IMR-90 (cell line): ENCODE measurements around the gene KRI1. TPM values are rescaled to one million over a fixed set of nuclear protein-coding genes. Genes with fewer than 3 reads are reported as not detected.
A peak's percentile ranks its signal among the peaks of the same experiment; 100 is the strongest.

ENCODE experiments used
- ATAC-seq: fragments of 200-7000 bp; cut with Tn5 transposase; 2 replicates; pipeline ENCODE4 v1.9.1; 2020; ENCODE audit warnings: low read depth, mild to moderate bottlenecking, moderate library complexity
- BruUV-seq: library from RNA; stranded (reverse); fragments of 400-500 nt; replicated peaks from 2 replicates; lab custom pipeline; 2021; lab: Mats Ljungman, UMichigan
- CTCF ChIA-PET: fragments of 300-600 bp; formaldehyde crosslinking; extraction: SDS; loops from one replicate; lab custom pipeline; 2021; ENCODE audit warnings: antibody characterized with exemption; lab: Yijun Ruan, JAX
- POLR2A ChIA-PET: fragments of 300-600 bp; sonication (Branson Sonifier 250); formaldehyde crosslinking; loops from one replicate; lab custom pipeline; 2022; ENCODE audit warnings: antibody characterized with exemption; ENCODE audit not compliant: unreplicated experiment; lab: Charles Lee
- DNase-seq: peaks from one replicate; pipeline ENCODE4 v3.0.0; 2013
- H2AFZ ChIP-seq: replicated peaks from 2 replicates; pipeline ENCODE3; 2013; ENCODE audit warnings: low read length, mild to moderate bottlenecking; ENCODE audit not compliant: poor library complexity
- H2AK5ac ChIP-seq: 2 replicates; pipeline ENCODE4 v1.6.1; 2013; ENCODE audit warnings: low read depth, low read length, inconsistent platforms
- H2AK9ac ChIP-seq: replicated peaks from 2 replicates; pipeline ENCODE3; 2013; ENCODE audit warnings: mild to moderate bottlenecking, low read depth, low read length, moderate library complexity; ENCODE audit not compliant: poor library complexity
- H2BK120ac ChIP-seq: 2 replicates; pipeline ENCODE4 v1.6.1; 2013; ENCODE audit warnings: low read depth, low read length, inconsistent platforms
- H2BK15ac ChIP-seq: 3 replicates; pipeline ENCODE4 v1.6.1; 2013; ENCODE audit warnings: low read depth, low read length, inconsistent platforms
- H2BK20ac ChIP-seq: 2 replicates; pipeline ENCODE4 v1.6.1; 2013; ENCODE audit warnings: low read depth, mild to moderate bottlenecking, inconsistent platforms, low read length, moderate library complexity
- H2BK5ac ChIP-seq: 2 replicates; pipeline ENCODE4 v1.6.1; 2013; ENCODE audit warnings: mild to moderate bottlenecking, low read depth, low read length, inconsistent platforms; ENCODE audit not compliant: poor library complexity, severe bottlenecking
- H3K14ac ChIP-seq: replicated peaks from 2 replicates; pipeline ENCODE4 v1.6.1; 2013; ENCODE audit warnings: low read depth, low read length, inconsistent platforms
- H3K18ac ChIP-seq: 2 replicates; pipeline ENCODE4 v1.6.1; 2013; ENCODE audit warnings: low read depth, low read length, control low read depth
- H3K23ac ChIP-seq: 2 replicates; pipeline ENCODE4 v1.6.1; 2013; ENCODE audit warnings: low read depth, low read length, inconsistent platforms
- H3K27ac ChIP-seq: 2 replicates; pipeline ENCODE4 v1.5.1; 2013; ENCODE audit warnings: mild to moderate bottlenecking, control low read depth, low read length; ENCODE audit not compliant: insufficient read depth
- H3K27me3 ChIP-seq: 2 replicates; pipeline ENCODE4 v1.6.1; 2013; ENCODE audit warnings: low read length; ENCODE audit not compliant: control insufficient read depth, insufficient read depth
- H3K36me3 ChIP-seq: 2 replicates; pipeline ENCODE4 v1.6.1; 2013; ENCODE audit warnings: low read length, mixed read lengths; ENCODE audit not compliant: control insufficient read depth, insufficient read depth
- H3K4ac ChIP-seq: 2 replicates; pipeline ENCODE4 v1.6.1; 2013; ENCODE audit warnings: low read depth, low read length, inconsistent platforms
- H3K4me1 ChIP-seq: 2 replicates; pipeline ENCODE4 v1.6.1; 2013; ENCODE audit warnings: low read length, mixed read lengths; ENCODE audit not compliant: control insufficient read depth, insufficient read depth
- H3K4me2 ChIP-seq: 2 replicates; pipeline ENCODE4 v1.6.1; 2013; ENCODE audit warnings: low read depth, mild to moderate bottlenecking, control low read depth, low read length, moderate library complexity
- H3K4me3 ChIP-seq: 2 replicates; pipeline ENCODE4 v1.5.1; 2013; ENCODE audit warnings: low read depth, mild to moderate bottlenecking, control low read depth, low read length, moderate library complexity; ENCODE audit not compliant: insufficient read depth
- H3K56ac ChIP-seq: 2 replicates; pipeline ENCODE4 v1.6.1; 2013; ENCODE audit warnings: low read length, inconsistent platforms; ENCODE audit not compliant: insufficient read depth; ENCODE audit errors: extremely low read depth
- H3K79me1 ChIP-seq, 2 experiments: 2 replicates each; pipeline ENCODE4 v1.6.1; 2013; ENCODE audit warnings: low read length in 2 of 2, inconsistent platforms in 1 of 2, low read depth in 1 of 2
- H3K9ac ChIP-seq: 2 replicates; pipeline ENCODE4 v1.6.1; 2013; ENCODE audit warnings: low read depth, low read length, control low read depth
- H3K9me1 ChIP-seq: 2 replicates; pipeline ENCODE4 v1.6.1; 2013; ENCODE audit warnings: low read length, inconsistent platforms; ENCODE audit not compliant: insufficient read depth
- H3K9me3 ChIP-seq: 2 replicates; pipeline ENCODE4 v1.6.1; 2013; ENCODE audit warnings: low read length; ENCODE audit not compliant: control insufficient read depth, insufficient read depth
- H4K20me1 ChIP-seq: 2 replicates; pipeline ENCODE4 v1.6.1; 2013; ENCODE audit warnings: low read length, inconsistent platforms; ENCODE audit not compliant: insufficient read depth
- H4K5ac ChIP-seq: 2 replicates; pipeline ENCODE4 v1.6.1; 2013; ENCODE audit warnings: mild to moderate bottlenecking, low read depth, low read length, control low read depth
- H4K8ac ChIP-seq, 2 experiments: 2 replicates each; pipeline ENCODE4 v1.6.1; 2013; ENCODE audit warnings: low read depth in 2 of 2, low read length in 2 of 2, control low read depth in 1 of 2, inconsistent platforms in 1 of 2
- H4K91ac ChIP-seq: 2 replicates; pipeline ENCODE4 v1.6.1; 2013; ENCODE audit warnings: low read depth, low read length, inconsistent platforms; ENCODE audit not compliant: insufficient read depth
- CEBPB ChIP-seq: IDR thresholded peaks from 2 replicates; pipeline ENCODE4 v1.6.1; 2012; ENCODE audit warnings: low read depth, low read length, improper control_type of control experiment
- FOS ChIP-seq: fragments of 150-350 bp; IDR thresholded peaks from 2 replicates; pipeline ENCODE4 v1.6.1; 2016; ENCODE audit warnings: low read depth, low read length
- POLR2A ChIP-seq: IDR thresholded peaks from 2 replicates; pipeline ENCODE4 v1.6.1; 2012; ENCODE audit warnings: mild to moderate bottlenecking, low read depth, low read length
- RCOR1 ChIP-seq: IDR thresholded peaks from 2 replicates; pipeline ENCODE4 v1.6.1; 2012; ENCODE audit warnings: mild to moderate bottlenecking, low read length, improper control_type of control experiment; ENCODE audit not compliant: insufficient replicate concordance
- WGBS, 2 experiments: methylation state at CpG; one replicate each; pipeline versions ENCODE4 v1.1.5 to v1.1.7; 2013; ENCODE audit warnings: missing lambda C conversion rate in 2 of 2; ENCODE audit not compliant: insufficient read length in 1 of 2; ENCODE audit errors: extremely low coverage in 2 of 2; 5-methylcytosine and 5-hydroxymethylcytosine counted together
- dilution Hi-C: fragments of 300-500 bp; cut with HindIII; formaldehyde crosslinking; loops from one replicate; pipeline ENCODE4 v1.14.3; 2018; ENCODE audit warnings: low sequenced_read_pairs; ENCODE audit not compliant: unreplicated experiment
- in situ Hi-C: fragments of 300-500 bp; cut with MboI; formaldehyde crosslinking; loops from 3 replicates; pipeline ENCODE4 v1.14.3; 2019; ENCODE audit warnings: low sequenced_read_pairs, inconsistent platforms, mixed read lengths
- intact Hi-C: fragments of 100-400 bp; cut with micrococcal nuclease; formaldehyde crosslinking; loops from 2 replicates; pipeline ENCODE4 v1.10.0; 2022
- polyA plus RNA-seq, 3 experiments: library from polyadenylated mRNA; depleted of rRNA; stranded (reverse); fragments of >200 nt; gene quantifications; 2 replicates each; pipeline ENCODE4 v1.2.3, GENCODE V29; 2012; ENCODE audit warnings: low replicate concordance in 1 of 3
- total RNA-seq: library from RNA; depleted of rRNA; stranded (reverse); fragments of >200 nt; gene quantifications from 2 replicates; pipeline ENCODE4 v1.2.3, GENCODE V29; 2012
- TF ChIP-seq, protein P1 (sequence below): conservative IDR thresholded peaks from 2 replicates; pipeline ENCODE4 v1.5.1; 2012; ENCODE audit warnings: mild to moderate bottlenecking, low read depth, low read length, improper control_type of control experiment
- TF ChIP-seq, protein P2 (sequence below): fragments of 150-350 bp; IDR thresholded peaks from 2 replicates; pipeline ENCODE4 v1.6.1; 2017; ENCODE audit warnings: mild to moderate bottlenecking, antibody characterized with exemption, low read length, low read depth
- TF ChIP-seq, protein P3 (sequence below): fragments of 150-350 bp; IDR thresholded peaks from 2 replicates; pipeline ENCODE4 v1.6.1; 2016; ENCODE audit warnings: low read depth, mild to moderate bottlenecking, low read length, moderate library complexity, borderline replicate concordance

KRI1 gene
- total and polyA plus RNA-seq, 2 of the 4 experiments (the other 2 are of a cell fraction), result 5.7 to 13.3 TPM

DNA sequence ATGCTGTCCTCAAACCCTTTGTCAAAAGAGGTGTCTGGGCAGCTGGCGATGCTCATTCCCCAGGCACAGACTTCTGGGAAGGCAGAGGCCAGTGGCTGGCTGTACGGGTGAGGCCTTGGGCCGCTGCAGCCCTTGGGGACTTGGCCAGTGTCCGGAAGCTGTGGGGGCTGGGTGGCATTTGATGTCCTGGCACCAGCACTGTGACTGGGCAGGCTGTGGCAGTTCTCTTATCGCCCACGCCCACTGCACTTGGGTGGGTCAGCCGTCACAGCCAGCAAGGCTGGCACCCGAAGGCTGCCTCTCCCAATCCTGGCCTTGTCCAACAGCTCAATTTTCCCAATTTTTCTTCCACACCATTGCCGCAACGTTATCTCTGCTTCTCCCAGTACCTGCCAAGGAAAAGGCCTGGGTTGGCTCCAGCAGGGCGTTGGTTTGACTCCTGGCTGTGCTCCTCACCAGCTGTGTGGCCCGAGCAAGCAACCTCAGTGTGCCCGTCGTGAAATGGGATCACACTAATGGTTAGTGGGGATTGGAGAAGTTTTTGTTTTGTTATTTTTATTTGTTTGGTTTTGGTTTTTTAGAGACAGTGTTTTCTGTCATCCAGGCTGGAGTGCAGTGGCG is 46.8 kb upstream of the KRI1 start:
- Histone ChIP-seq H3K56ac (no peak overlapping the region), H4K20me1 (peaks cover 7% of the 10 kb centered on the region), H3K79me1 (peaks cover 27 to 75% of the 10 kb centered on the region in 2 experiments), H3K36me3 (no peaks in the 10 kb centered on the region; the same call in 1 of the 2 replicates), H3K9me1 (peaks cover 12% of the 10 kb centered on the region), H2BK120ac (no peak overlapping the region; the same call in 1 of the 2 replicates), H3K4me2 (no peak overlapping the region), H3K4me3 (no peak overlapping the region), H4K5ac (no peak overlapping the region), H2AFZ (peak overlapping the region; percentile 16), H3K27ac (no peak overlapping the region), H3K18ac (no peak overlapping the region), H3K14ac (0 out of 2 replicates have a peak overlapping the region, but pooled peaks have one; percentile 62), H3K27me3 (no peaks in the 10 kb centered on the region), H3K4ac (peak overlapping the region; percentile 55; the same call in 1 of the 2 replicates), H3K9me3 (no peaks in the 10 kb centered on the region), H3K4me1 (peaks cover 10% of the 10 kb centered on the region), H4K91ac (peak overlapping the region; percentile 36), H2BK20ac (no peak overlapping the region), H2BK15ac (no peak overlapping the region), H3K23ac (no peak overlapping the region), H2AK9ac (no peak overlapping the region), H3K9ac (no peak overlapping the region), H2AK5ac (peak overlapping the region; percentile 11; the same call in 1 of the 2 replicates), H4K8ac (peak overlapping the region in 1 of 2 experiments; percentile 73; a peak in 2 of 4 replicates), H2BK5ac (peak overlapping the region; percentile 59)
- TF ChIP-seq POLR2A, result no peak
- TF ChIP-seq, protein P1, sequence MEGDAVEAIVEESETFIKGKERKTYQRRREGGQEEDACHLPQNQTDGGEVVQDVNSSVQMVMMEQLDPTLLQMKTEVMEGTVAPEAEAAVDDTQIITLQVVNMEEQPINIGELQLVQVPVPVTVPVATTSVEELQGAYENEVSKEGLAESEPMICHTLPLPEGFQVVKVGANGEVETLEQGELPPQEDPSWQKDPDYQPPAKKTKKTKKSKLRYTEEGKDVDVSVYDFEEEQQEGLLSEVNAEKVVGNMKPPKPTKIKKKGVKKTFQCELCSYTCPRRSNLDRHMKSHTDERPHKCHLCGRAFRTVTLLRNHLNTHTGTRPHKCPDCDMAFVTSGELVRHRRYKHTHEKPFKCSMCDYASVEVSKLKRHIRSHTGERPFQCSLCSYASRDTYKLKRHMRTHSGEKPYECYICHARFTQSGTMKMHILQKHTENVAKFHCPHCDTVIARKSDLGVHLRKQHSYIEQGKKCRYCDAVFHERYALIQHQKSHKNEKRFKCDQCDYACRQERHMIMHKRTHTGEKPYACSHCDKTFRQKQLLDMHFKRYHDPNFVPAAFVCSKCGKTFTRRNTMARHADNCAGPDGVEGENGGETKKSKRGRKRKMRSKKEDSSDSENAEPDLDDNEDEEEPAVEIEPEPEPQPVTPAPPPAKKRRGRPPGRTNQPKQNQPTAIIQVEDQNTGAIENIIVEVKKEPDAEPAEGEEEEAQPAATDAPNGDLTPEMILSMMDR, result no peak
- TF ChIP-seq, protein P2, sequence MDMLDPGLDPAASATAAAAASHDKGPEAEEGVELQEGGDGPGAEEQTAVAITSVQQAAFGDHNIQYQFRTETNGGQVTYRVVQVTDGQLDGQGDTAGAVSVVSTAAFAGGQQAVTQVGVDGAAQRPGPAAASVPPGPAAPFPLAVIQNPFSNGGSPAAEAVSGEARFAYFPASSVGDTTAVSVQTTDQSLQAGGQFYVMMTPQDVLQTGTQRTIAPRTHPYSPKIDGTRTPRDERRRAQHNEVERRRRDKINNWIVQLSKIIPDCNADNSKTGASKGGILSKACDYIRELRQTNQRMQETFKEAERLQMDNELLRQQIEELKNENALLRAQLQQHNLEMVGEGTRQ, result no peak
- TF ChIP-seq, protein P3, sequence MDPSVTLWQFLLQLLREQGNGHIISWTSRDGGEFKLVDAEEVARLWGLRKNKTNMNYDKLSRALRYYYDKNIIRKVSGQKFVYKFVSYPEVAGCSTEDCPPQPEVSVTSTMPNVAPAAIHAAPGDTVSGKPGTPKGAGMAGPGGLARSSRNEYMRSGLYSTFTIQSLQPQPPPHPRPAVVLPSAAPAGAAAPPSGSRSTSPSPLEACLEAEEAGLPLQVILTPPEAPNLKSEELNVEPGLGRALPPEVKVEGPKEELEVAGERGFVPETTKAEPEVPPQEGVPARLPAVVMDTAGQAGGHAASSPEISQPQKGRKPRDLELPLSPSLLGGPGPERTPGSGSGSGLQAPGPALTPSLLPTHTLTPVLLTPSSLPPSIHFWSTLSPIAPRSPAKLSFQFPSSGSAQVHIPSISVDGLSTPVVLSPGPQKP, result no peak
- no peak for TF ChIP-seq FOS
- TF ChIP-seq RCOR1, result no peak
- no peak for TF ChIP-seq CEBPB
- no TSS peak for BruUV-seq
- ATAC-seq (peak; percentile 56), DNase-seq (no peak)
- CTCF ChIA-PET, result no interaction called here
- dilution Hi-C loops (no loop called here), intact Hi-C loops (no loop called here), in situ Hi-C loops (no loop called here)
- POLR2A ChIA-PET, result no interaction called here
- 43% methylated on average over 5 of the region's 15 CpGs; no CpG with 5 or more reads in 1 of the 2 experiments for WGBS, 2 experiments
